ENCODE results near the gene SEMA5A.

GRCh38 chr5:9265441-9266287 is 280.2 kb downstream of the SEMA5A start:
- no peak for TF ChIP-seq CTCF (IDR thresholded peaks at IDR 0.05; ENCODE audit: poor library complexity, severe bottlenecking)
- no peak for TF ChIP-seq POLR2AphosphoS5 (IDR thresholded peaks at IDR 0.05)
- no peak for TF ChIP-seq TAF1 (IDR thresholded peaks at IDR 0.05; ENCODE audit: low read depth)
